H9 (cell line): ENCODE measurements around the gene TMEM119. TPM values are rescaled to one million over a fixed set of nuclear protein-coding genes. Genes with fewer than 3 reads are reported as not detected.

Source experiments
- DNase-seq: peaks from one replicate; pipeline ENCODE4 v3.0.0-alpha.2; 2017
- H2AFZ ChIP-seq: one replicate; pipeline ENCODE4 v1.6.1; 2013; ENCODE audit warnings: mild to moderate bottlenecking, low read length, control low read depth, moderate library complexity
- H2AK5ac ChIP-seq: 2 replicates; pipeline ENCODE4 v1.6.1; 2013; ENCODE audit warnings: low read length, control low read depth, mixed read lengths; ENCODE audit not compliant: insufficient read length
- H2BK120ac ChIP-seq: one replicate; pipeline ENCODE4 v1.6.1; 2013; ENCODE audit warnings: low read depth, mild to moderate bottlenecking, low read length, control low read depth, inconsistent platforms; ENCODE audit not compliant: poor library complexity, severe bottlenecking
- H2BK12ac ChIP-seq: 2 replicates; pipeline ENCODE4 v1.6.1; 2013; ENCODE audit warnings: low read length, control low read depth, mixed read lengths, low read depth; ENCODE audit not compliant: insufficient read length
- H2BK15ac ChIP-seq: 2 replicates; pipeline ENCODE4 v1.6.1; 2013; ENCODE audit warnings: low read depth, low read length, control low read depth
- H2BK20ac ChIP-seq: one replicate; pipeline ENCODE4 v1.6.1; 2013; ENCODE audit warnings: low read depth, mild to moderate bottlenecking, low read length, control low read depth, inconsistent platforms; ENCODE audit not compliant: poor library complexity, severe bottlenecking
- H2BK5ac ChIP-seq: 2 replicates; pipeline ENCODE4 v1.6.1; 2013; ENCODE audit warnings: low read length, control low read depth, mixed read lengths; ENCODE audit not compliant: insufficient read length
- H3K14ac ChIP-seq: 2 replicates; pipeline ENCODE4 v1.6.1; 2013; ENCODE audit warnings: low read length, control low read depth; ENCODE audit not compliant: insufficient read depth
- H3K18ac ChIP-seq: 2 replicates; pipeline ENCODE4 v1.6.1; 2013; ENCODE audit warnings: low read depth, mild to moderate bottlenecking, mixed read lengths, low read length, control low read depth; ENCODE audit not compliant: insufficient read length
- H3K23ac ChIP-seq: 2 replicates; pipeline ENCODE4 v1.6.1; 2013; ENCODE audit warnings: low read length, control low read depth, mixed read lengths, low read depth; ENCODE audit not compliant: insufficient read length
- H3K23me2 ChIP-seq: 2 replicates; pipeline ENCODE4 v1.6.1; 2013; ENCODE audit warnings: low read depth, mild to moderate bottlenecking, mixed read lengths, low read length, control low read depth; ENCODE audit not compliant: insufficient read length, poor library complexity, severe bottlenecking
- H3K27ac ChIP-seq: 2 replicates; pipeline ENCODE4 v1.5.1; 2013; ENCODE audit warnings: low read length, control low read depth, mixed read lengths, low read depth; ENCODE audit not compliant: insufficient read length
- H3K27me3 ChIP-seq: 2 replicates; pipeline ENCODE4 v1.6.1; 2013; ENCODE audit warnings: low read length, control low read depth, inconsistent platforms; ENCODE audit not compliant: insufficient read depth
- H3K4ac ChIP-seq: 2 replicates; pipeline ENCODE4 v1.6.1; 2013; ENCODE audit warnings: low read depth, mild to moderate bottlenecking, control low read depth, inconsistent platforms, low read length, moderate library complexity
- H3K4me1 ChIP-seq: 2 replicates; pipeline ENCODE4 v1.6.1; 2013; ENCODE audit warnings: low read length, control low read depth, inconsistent platforms; ENCODE audit not compliant: insufficient read depth
- H3K4me2 ChIP-seq: 2 replicates; pipeline ENCODE4 v1.6.1; 2013; ENCODE audit warnings: low read length, control low read depth, mixed read lengths; ENCODE audit not compliant: insufficient read length, insufficient read depth
- H3K56ac ChIP-seq: 2 replicates; pipeline ENCODE4 v1.6.1; 2013; ENCODE audit warnings: low read depth, mild to moderate bottlenecking, mixed read lengths, low read length, control low read depth; ENCODE audit not compliant: insufficient read length
- H3K79me1 ChIP-seq: 2 replicates; pipeline ENCODE4 v1.6.1; 2013; ENCODE audit warnings: low read depth, mild to moderate bottlenecking, moderate library complexity, low read length, control low read depth, inconsistent platforms; ENCODE audit not compliant: insufficient read depth, poor library complexity, severe bottlenecking
- H3K79me2 ChIP-seq: 2 replicates; pipeline ENCODE4 v1.6.1; 2013; ENCODE audit warnings: low read length, control low read depth, inconsistent platforms; ENCODE audit not compliant: insufficient read depth
- H3K9ac ChIP-seq: 2 replicates; pipeline ENCODE4 v1.6.1; 2013; ENCODE audit warnings: low read length, control low read depth, mixed read lengths; ENCODE audit not compliant: insufficient read length; ENCODE audit errors: extremely low read depth
- H3K9me3 ChIP-seq: one replicate; pipeline ENCODE4 v1.6.1; 2013; ENCODE audit warnings: low read depth, low read length, inconsistent platforms; ENCODE audit not compliant: control insufficient read depth
- H3T11ph ChIP-seq: one replicate; pipeline ENCODE4 v1.6.1; 2013; ENCODE audit warnings: mild to moderate bottlenecking, low read length, control low read depth, inconsistent platforms
- H4K20me1 ChIP-seq: one replicate; pipeline ENCODE4 v1.6.1; 2013; ENCODE audit not compliant: control insufficient read depth, insufficient read length, insufficient read depth
- H4K5ac ChIP-seq: 2 replicates; pipeline ENCODE4 v1.6.1; 2013; ENCODE audit warnings: low read depth, mild to moderate bottlenecking, mixed read lengths, low read length, control low read depth; ENCODE audit not compliant: insufficient read length
- H4K8ac ChIP-seq: replicated peaks from 2 replicates; pipeline ENCODE4 v1.6.1; 2013; ENCODE audit warnings: low read length, control low read depth, mixed read lengths, low read depth; ENCODE audit not compliant: insufficient read length
- H4K91ac ChIP-seq: 2 replicates; pipeline ENCODE4 v1.6.1; 2013; ENCODE audit warnings: low read depth, mild to moderate bottlenecking, moderate library complexity, mixed read lengths, low read length, control low read depth; ENCODE audit not compliant: insufficient read length
- H3K27ac Mint-ChIP-seq, 3 experiments: 2 replicates in 2 of 3; 3 replicates in 1 of 3; pipeline ENCODE4 v1.8.0; 2020 to 2021; ENCODE audit warnings: mixed read lengths in 3 of 3, mild to moderate bottlenecking in 1 of 3, moderate library complexity in 1 of 3
- H3K27me3 Mint-ChIP-seq: 2 replicates; pipeline ENCODE4 v1.8.0; 2021; ENCODE audit warnings: low read depth, mild to moderate bottlenecking, moderate library complexity, mixed read lengths
- H3K36me3 Mint-ChIP-seq, 3 experiments: 2 replicates in 2 of 3; 3 replicates in 1 of 3; pipeline ENCODE4 v1.8.0; 2020 to 2021; ENCODE audit warnings: low read depth in 3 of 3, mixed read lengths in 3 of 3; ENCODE audit not compliant: insufficient read depth in 1 of 3
- H3K4me1 Mint-ChIP-seq, 2 experiments: 2 replicates each; pipeline ENCODE4 v1.8.0; 2020; ENCODE audit warnings: mixed read lengths in 2 of 2
- H3K4me3 Mint-ChIP-seq, 2 experiments: 2 replicates in 1 of 2; 3 replicates in 1 of 2; pipeline ENCODE4 v1.8.0; 2020 to 2021; ENCODE audit warnings: mild to moderate bottlenecking in 2 of 2, mixed read lengths in 2 of 2, moderate library complexity in 1 of 2
- H3K9me3 Mint-ChIP-seq, 2 experiments: 2 replicates in 1 of 2; 3 replicates in 1 of 2; pipeline ENCODE4 v1.8.0; 2020; ENCODE audit warnings: mild to moderate bottlenecking in 2 of 2, mixed read lengths in 2 of 2, moderate library complexity in 1 of 2
- WGBS: extraction: QIAGEN DNeasy Blood & Tissue Kit; methylation state at CpG from one replicate; pipeline ENCODE4 v1.1.7; 2013; ENCODE audit warnings: missing lambda C conversion rate, low lambda C conversion rate, mixed read lengths; ENCODE audit not compliant: insufficient read length; ENCODE audit errors: extremely low coverage; 5-methylcytosine and 5-hydroxymethylcytosine counted together
- total RNA-seq: library from RNA; stranded (reverse); gene quantifications from 2 replicates; pipeline ENCODE4 v1.2.1, GENCODE V29; 2021
- TF ChIP-seq, protein P1 (sequence below): fragments of 200-600 bp; sonication (generic); conservative IDR thresholded peaks from 3 replicates; pipeline ENCODE4 v1.8.0; 2021; ENCODE audit warnings: antibody characterized with exemption, mild to moderate bottlenecking

Gene TMEM119
- total RNA-seq, 1 experiment from 2014 or later = not detected

- no peak overlapping the region for H3K27ac ChIP-seq
- Mint-ChIP-seq H3K36me3 (no peaks in the 10 kb centered on the region), H3K4me3 (no peak overlapping the region)
Measured at GRCh38 chr12:108605690-108606406, 8.0 kb upstream of the TMEM119 start.

More at GRCh38 chr12:108605690-108606406, 8.0 kb upstream of the TMEM119 start:
- Histone ChIP-seq H3K79me1 (no peaks in the 10 kb centered on the region), H4K20me1 (no peaks in the 10 kb centered on the region), H4K5ac (no peak overlapping the region), H3K4me2 (no peak overlapping the region), H4K91ac (no peak overlapping the region), H2BK5ac (no peak overlapping the region), H2BK20ac (no peak overlapping the region), H3K9ac (no peak overlapping the region), H3K23ac (no peak overlapping the region), H2AFZ (no peak overlapping the region), H3K18ac (no peak overlapping the region), H3K9me3 (no peaks in the 10 kb centered on the region), H3T11ph (no peak overlapping the region), H2BK12ac (no peak overlapping the region), H3K14ac (no peak overlapping the region), H2BK120ac (no peak overlapping the region), H3K23me2 (no peaks in the 10 kb centered on the region), H3K56ac (no peak overlapping the region), H3K79me2 (no peaks in the 10 kb centered on the region), H3K4me1 (no peaks in the 10 kb centered on the region), H2AK5ac (no peak overlapping the region), H2BK15ac (no peak overlapping the region), H4K8ac (no peak overlapping the region), H3K4ac (no peak overlapping the region), H3K27me3 (no peaks in the 10 kb centered on the region)
- WGBS = no CpG with 5 or more reads among the region's 4 CpGs
- TF ChIP-seq, protein P1, sequence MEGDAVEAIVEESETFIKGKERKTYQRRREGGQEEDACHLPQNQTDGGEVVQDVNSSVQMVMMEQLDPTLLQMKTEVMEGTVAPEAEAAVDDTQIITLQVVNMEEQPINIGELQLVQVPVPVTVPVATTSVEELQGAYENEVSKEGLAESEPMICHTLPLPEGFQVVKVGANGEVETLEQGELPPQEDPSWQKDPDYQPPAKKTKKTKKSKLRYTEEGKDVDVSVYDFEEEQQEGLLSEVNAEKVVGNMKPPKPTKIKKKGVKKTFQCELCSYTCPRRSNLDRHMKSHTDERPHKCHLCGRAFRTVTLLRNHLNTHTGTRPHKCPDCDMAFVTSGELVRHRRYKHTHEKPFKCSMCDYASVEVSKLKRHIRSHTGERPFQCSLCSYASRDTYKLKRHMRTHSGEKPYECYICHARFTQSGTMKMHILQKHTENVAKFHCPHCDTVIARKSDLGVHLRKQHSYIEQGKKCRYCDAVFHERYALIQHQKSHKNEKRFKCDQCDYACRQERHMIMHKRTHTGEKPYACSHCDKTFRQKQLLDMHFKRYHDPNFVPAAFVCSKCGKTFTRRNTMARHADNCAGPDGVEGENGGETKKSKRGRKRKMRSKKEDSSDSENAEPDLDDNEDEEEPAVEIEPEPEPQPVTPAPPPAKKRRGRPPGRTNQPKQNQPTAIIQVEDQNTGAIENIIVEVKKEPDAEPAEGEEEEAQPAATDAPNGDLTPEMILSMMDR = no peak
- DNase-seq = no peak
- peaks cover 16 to 27% of the 10 kb centered on the region in 2 experiments for H3K4me1 Mint-ChIP-seq
- no peaks in the 10 kb centered on the region; a peak in 1 of 5 replicates for H3K9me3 Mint-ChIP-seq
- peaks cover 1% of the 10 kb centered on the region; the same call in 1 of the 2 replicates for H3K27me3 Mint-ChIP-seq
- H3K27ac Mint-ChIP-seq = no peak overlapping the region
